H1 (cell line): ENCODE results near the gene SLC39A13. TPM values are rescaled to one million over a fixed set of nuclear protein-coding genes. Genes with fewer than 3 reads are reported as not detected.

Experiments used
- CTCF ChIA-PET: fragments of 300-600 bp; sonication (Branson Sonifier 250); formaldehyde crosslinking; loops from one replicate; lab custom pipeline; 2021; ENCODE audit not compliant: partially characterized antibody; lab: Charles Lee
- POLR2A ChIA-PET: fragments of 300-600 bp; sonication (Branson Sonifier 250); formaldehyde crosslinking; loops from one replicate; lab custom pipeline; 2021; ENCODE audit warnings: inconsistent platforms; ENCODE audit not compliant: partially characterized antibody; lab: Charles Lee
- DNase-seq, 2 experiments: peaks; one replicate each; pipeline versions ENCODE4 v3.0.0 to v3.0.0-alpha.2; 2010 to 2022; ENCODE audit warnings: low spot score in 2 of 2, low read depth in 1 of 2, mixed read lengths in 1 of 2
- FAIRE-seq: peaks from 2 replicates; lab custom pipeline; 2011; peaks lifted over from hg19 to GRCh38; lab: Jason Lieb, UNC
- H2AFZ ChIP-seq: 2 replicates; pipeline ENCODE4 v1.8.1; 2012; ENCODE audit warnings: low read length, inconsistent platforms
- H2AK5ac ChIP-seq: 2 replicates; pipeline ENCODE4 v1.6.1; 2013; ENCODE audit warnings: low read depth, low read length
- H2BK120ac ChIP-seq: replicated peaks from 2 replicates; pipeline ENCODE3; 2013; ENCODE audit warnings: low read depth, low read length, inconsistent platforms
- H2BK12ac ChIP-seq: 2 replicates; pipeline ENCODE4 v1.6.1; 2013; ENCODE audit warnings: low read depth, low read length
- H2BK15ac ChIP-seq: 2 replicates; pipeline ENCODE4 v1.6.1; 2013; ENCODE audit warnings: low read length
- H2BK20ac ChIP-seq: 2 replicates; pipeline ENCODE4 v1.6.1; 2013; ENCODE audit warnings: low read length
- H2BK5ac ChIP-seq: 2 replicates; pipeline ENCODE4 v1.6.1; 2013; ENCODE audit warnings: low read depth, low read length
- H3K14ac ChIP-seq: 2 replicates; pipeline ENCODE4 v1.6.1; 2013; ENCODE audit warnings: inconsistent platforms; ENCODE audit not compliant: insufficient read length
- H3K18ac ChIP-seq: 2 replicates; pipeline ENCODE4 v1.6.1; 2013; ENCODE audit warnings: low read length; ENCODE audit errors: extremely low read depth
- H3K23ac ChIP-seq: 2 replicates; pipeline ENCODE4 v1.6.1; 2013; ENCODE audit warnings: inconsistent platforms; ENCODE audit not compliant: insufficient read length
- H3K23me2 ChIP-seq: 2 replicates; pipeline ENCODE4 v1.6.1; 2013; ENCODE audit warnings: low read depth, low read length
- H3K27ac ChIP-seq: 2 replicates; pipeline ENCODE4 v1.6.1; 2011; ENCODE audit warnings: low read depth, low read length, inconsistent platforms
- H3K27me3 ChIP-seq, 4 experiments: replicated peaks in 1 of 4; 1 replicate in 1 of 4; 2 replicates in 3 of 4; pipeline versions ENCODE4 v1.6.1 to v1.8.1; 2011 to 2013; ENCODE audit warnings: low read length in 3 of 4, mild to moderate bottlenecking in 3 of 4, inconsistent platforms in 2 of 4, mixed read lengths in 2 of 4, moderate library complexity in 1 of 4; ENCODE audit not compliant: control insufficient read depth in 3 of 4, insufficient read depth in 3 of 4; ENCODE audit errors: extremely low read depth in 1 of 4
- H3K36me3 ChIP-seq, 4 experiments: 2 replicates each; pipeline versions ENCODE4 v1.6.1 to v1.8.1; 2011 to 2013; ENCODE audit warnings: mild to moderate bottlenecking in 4 of 4, low read length in 3 of 4, moderate library complexity in 2 of 4, control low read depth in 1 of 4, inconsistent platforms in 1 of 4; ENCODE audit not compliant: insufficient read depth in 4 of 4, control insufficient read depth in 2 of 4
- H3K4ac ChIP-seq: replicated peaks from 2 replicates; pipeline ENCODE3; 2013; ENCODE audit warnings: low read length, low read depth, mixed read lengths, inconsistent platforms; ENCODE audit not compliant: insufficient read length
- H3K4me1 ChIP-seq, 4 experiments: replicated peaks in 1 of 4; 1 replicate in 1 of 4; 2 replicates in 3 of 4; pipeline versions ENCODE4 v1.6.1 to v1.8.1; 2011 to 2013; ENCODE audit warnings: low read length in 3 of 4, inconsistent platforms in 2 of 4, mixed read lengths in 1 of 4; ENCODE audit not compliant: insufficient read depth in 4 of 4, control insufficient read depth in 3 of 4
- H3K4me2 ChIP-seq, 2 experiments: 2 replicates each; pipeline versions ENCODE4 v1.6.1 to v1.8.1; 2011 to 2013; ENCODE audit warnings: low read depth in 2 of 2, low read length in 2 of 2, control low read depth in 1 of 2, inconsistent platforms in 1 of 2, mild to moderate bottlenecking in 1 of 2; ENCODE audit not compliant: insufficient read depth in 1 of 2
- H3K4me3 ChIP-seq, 4 experiments: fragments of 200-600, 300-600 bp in 1 of 4; sonication (generic), shearing (Covaris generic), sonication (Bioruptor Twin) in 1 of 4; 2 replicates each; pipeline versions ENCODE4 v1.5.1 to v1.8.1; 2011 to 2016; ENCODE audit warnings: low read length in 4 of 4, low read depth in 3 of 4, control low read depth in 2 of 4, inconsistent platforms in 2 of 4, mild to moderate bottlenecking in 2 of 4, mixed read lengths in 1 of 4, moderate library complexity in 1 of 4; ENCODE audit not compliant: insufficient read depth in 2 of 4; ENCODE audit errors: extremely low read depth in 1 of 4
- H3K56ac ChIP-seq: replicated peaks from 2 replicates; pipeline ENCODE3; 2013; ENCODE audit warnings: low read depth, mild to moderate bottlenecking, mixed read lengths, low read length, inconsistent platforms; ENCODE audit not compliant: insufficient read length
- H3K79me1 ChIP-seq: 2 replicates; pipeline ENCODE4 v1.6.1; 2013; ENCODE audit warnings: low read depth, low read length, control low read depth
- H3K79me2 ChIP-seq, 2 experiments: 2 replicates each; pipeline versions ENCODE4 v1.6.1 to v1.8.1; 2012 to 2013; ENCODE audit warnings: low read length in 2 of 2, mild to moderate bottlenecking in 2 of 2, inconsistent platforms in 1 of 2; ENCODE audit not compliant: insufficient read depth in 2 of 2, control insufficient read depth in 1 of 2
- H3K9ac ChIP-seq, 4 experiments: replicated peaks in 1 of 4; 1 replicate in 1 of 4; 2 replicates in 3 of 4; pipeline versions ENCODE4 v1.6.1 to v1.8.1; 2011 to 2013; ENCODE audit warnings: low read depth in 3 of 4, low read length in 3 of 4, control low read depth in 2 of 4, mild to moderate bottlenecking in 2 of 4, moderate library complexity in 2 of 4, inconsistent platforms in 1 of 4; ENCODE audit errors: extremely low read depth in 1 of 4
- H3K9me3 ChIP-seq, 2 experiments: 2 replicates each; pipeline versions ENCODE4 v1.6.1 to v1.8.1; 2012 to 2013; ENCODE audit warnings: mild to moderate bottlenecking in 2 of 2, moderate library complexity in 2 of 2, control low read depth in 1 of 2, inconsistent platforms in 1 of 2, low read depth in 1 of 2, low read length in 1 of 2, mixed read lengths in 1 of 2; ENCODE audit not compliant: insufficient read depth in 2 of 2
- H4K20me1 ChIP-seq, 2 experiments: replicated peaks in 1 of 2; 2 replicates each; pipeline versions ENCODE3 to v1.8.1; 2011 to 2013; ENCODE audit warnings: inconsistent platforms in 2 of 2, low read length in 2 of 2, mild to moderate bottlenecking in 1 of 2; ENCODE audit not compliant: insufficient read depth in 2 of 2, control insufficient read depth in 1 of 2
- H4K5ac ChIP-seq: 2 replicates; pipeline ENCODE4 v1.6.1; 2013; ENCODE audit warnings: low read length, low read depth, mixed read lengths, inconsistent platforms; ENCODE audit not compliant: insufficient read length
- H4K8ac ChIP-seq: 2 replicates; pipeline ENCODE4 v1.8.0; 2013; ENCODE audit warnings: mild to moderate bottlenecking, moderate library complexity, low read length, inconsistent platforms; ENCODE audit not compliant: insufficient read depth; ENCODE audit errors: extremely low read depth
- H4K91ac ChIP-seq: replicated peaks from 2 replicates; pipeline ENCODE3; 2013; ENCODE audit warnings: low read length, mixed read lengths, inconsistent platforms; ENCODE audit not compliant: insufficient read length
- ATF3 ChIP-seq: IDR thresholded peaks from 2 replicates; pipeline ENCODE4 v1.6.1; 2011; ENCODE audit warnings: low read depth, mild to moderate bottlenecking, low read length; ENCODE audit not compliant: insufficient read depth
- CBX8 ChIP-seq: fragments of 300-800, 300-1000 bp; sonication (generic); IDR thresholded peaks from 2 replicates; pipeline ENCODE4 v1.7.1; 2016; ENCODE audit warnings: low read depth, low read length, borderline replicate concordance
- CEBPB ChIP-seq: IDR thresholded peaks from 2 replicates; pipeline ENCODE4 v1.6.1; 2012; ENCODE audit warnings: low read depth, low read length
- CTBP2 ChIP-seq: IDR thresholded peaks from 2 replicates; pipeline ENCODE4 v1.7.0; 2011; ENCODE audit warnings: borderline replicate concordance, mild to moderate bottlenecking, moderate library complexity, mixed read lengths, low read length; ENCODE audit not compliant: insufficient read depth, insufficient read length
- FOSL1 ChIP-seq: IDR thresholded peaks from 2 replicates; pipeline ENCODE4 v1.6.1; 2011; ENCODE audit warnings: mild to moderate bottlenecking, low read depth, low read length, moderate library complexity; ENCODE audit not compliant: insufficient read depth
- GABPA ChIP-seq: IDR thresholded peaks from 2 replicates; pipeline ENCODE4 v1.6.1; 2011; ENCODE audit warnings: mild to moderate bottlenecking, low read length, moderate library complexity, borderline replicate concordance; ENCODE audit not compliant: insufficient read depth
- HDAC2 ChIP-seq, 2 experiments: fragments of 300-600 bp in 1 of 2; sonication (generic) in 1 of 2; IDR thresholded peaks; 2 replicates each; pipeline ENCODE4 v1.6.1; 2011 to 2012; ENCODE audit warnings: low read depth in 2 of 2, low read length in 2 of 2, mild to moderate bottlenecking in 2 of 2, moderate library complexity in 2 of 2, borderline replicate concordance in 1 of 2, inconsistent platforms in 1 of 2
- MAFK ChIP-seq: IDR thresholded peaks from 2 replicates; pipeline ENCODE4 v1.6.1; 2012; ENCODE audit warnings: low read depth, mild to moderate bottlenecking, improper control_type of control experiment, low read length
- RXRA ChIP-seq: IDR thresholded peaks from 2 replicates; pipeline ENCODE4 v1.6.1; 2011; ENCODE audit warnings: low read depth, mild to moderate bottlenecking, low read length, moderate library complexity; ENCODE audit not compliant: insufficient read depth
- SUZ12 ChIP-seq: fragments of 200-600 bp; sonication (generic); IDR thresholded peaks from 2 replicates; pipeline ENCODE4 v1.6.1; 2012; ENCODE audit warnings: mild to moderate bottlenecking, inconsistent platforms, low read length, moderate library complexity, mixed read lengths
- TBP ChIP-seq: IDR thresholded peaks from 2 replicates; pipeline ENCODE4 v1.6.1; 2011; ENCODE audit warnings: low read depth, low read length, improper control_type of control experiment
- TEAD4 ChIP-seq: IDR thresholded peaks from 2 replicates; pipeline ENCODE4 v1.6.1; 2012; ENCODE audit warnings: low read depth, low read length, inconsistent platforms, mixed read lengths
- ZNF274 ChIP-seq: IDR thresholded peaks from 2 replicates; pipeline ENCODE4 v1.7.0; 2012; ENCODE audit warnings: low read length, borderline replicate concordance; ENCODE audit errors: extremely low read depth
- WGBS, 2 experiments: shearing (Covaris generic) in 1 of 2; methylation state at CpG; one replicate each; pipeline versions ENCODE4 v1.1.6 to v1.1.7; 2013 to 2015; ENCODE audit warnings: low lambda C conversion rate in 2 of 2, mixed read lengths in 2 of 2, inconsistent platforms in 1 of 2, low coverage in 1 of 2, missing lambda C conversion rate in 1 of 2; ENCODE audit not compliant: insufficient replicate concordance in 2 of 2, insufficient coverage in 1 of 2, insufficient read length in 1 of 2; ENCODE audit errors: extremely low coverage in 1 of 2, missing lambda C conversion rate in 1 of 2; 5-methylcytosine and 5-hydroxymethylcytosine counted together
- polyA plus RNA-seq, 7 experiments: library from polyadenylated mRNA; depleted of rRNA in 3 of 7; stranded (reverse) in 5 of 7; unstranded in 2 of 7; fragments of >200 nt in 5 of 7; fragments of 200-250 nt in 2 of 7; gene quantifications; 1 replicate in 5 of 7; 2 replicates in 1 of 7; 4 replicates in 1 of 7; pipeline versions ENCODE4 v1.2.1 to v1.2.3, GENCODE V29; 2011 to 2013; ENCODE audit warnings: missing spikeins in 2 of 7, mixed read lengths in 2 of 7
- total RNA-seq: library from RNA; stranded (reverse); fragmentation: NEBNext Ultra II Directional; extraction: Animal tissue kit (Norgen Biotek cat#: 25700); gene quantifications from 2 replicates; pipeline ENCODE4 v1.2.1, GENCODE V29; 2021

The SLC39A13 gene
- total and polyA plus RNA-seq, 2 of the 8 experiments (the other 6 are each of a cell fraction or from before 2014, with no cell fraction given), result 23.2 to 30.0 TPM

GRCh38 chr11:47440054-47440476 lies 31.7 kb downstream of the SLC39A13 start:
- no peak for DNase-seq
- Histone ChIP-seq H3K79me2 (no peaks in the 10 kb centered on the region), H3K27ac (no peak overlapping the region), H3K56ac (no peak overlapping the region), H2BK5ac (no peak overlapping the region), H4K8ac (no peak overlapping the region), H4K91ac (no peak overlapping the region), H3K4me2 (no peak overlapping the region), H3K36me3 (no peaks in the 10 kb centered on the region), H4K20me1 (no peaks in the 10 kb centered on the region), H3K79me1 (no peaks in the 10 kb centered on the region), H3K4me3 (no peak overlapping the region), H3K9ac (no peak overlapping the region), H2BK20ac (no peak overlapping the region), H2AFZ (no peak overlapping the region), H3K23ac (no peak overlapping the region), H3K14ac (no peak overlapping the region), H2BK12ac (no peak overlapping the region), H4K5ac (no peak overlapping the region), H3K18ac (no peak overlapping the region), H2AK5ac (no peak overlapping the region), H3K27me3 (no peaks in the 10 kb centered on the region), H2BK120ac (no peak overlapping the region), H3K9me3 (no peaks in the 10 kb centered on the region), H2BK15ac (no peak overlapping the region), H3K4me1 (no peaks in the 10 kb centered on the region), H3K4ac (no peak overlapping the region), H3K23me2 (no peaks in the 10 kb centered on the region)
- CTCF ChIA-PET, result interaction anchor here (0.8 to 1.5 kb wide), 3 partner anchors 13 to 66 kb away, joined by 3 to 6 read pairs (median 4); partner anchors contain the start of gene PSMC3
- no peak for FAIRE-seq
- WGBS, 2 experiments, result 91% methylated on average over 2 of the region's 2 CpGs; no CpG with 5 or more reads in 1 of the 2 experiments
- POLR2A ChIA-PET, result interaction anchor here (0.9 to 1.3 kb wide), 3 partner anchors 10 to 24 kb away, joined by 3 to 8 read pairs (median 5); partner anchors contain the start of gene PSMC3
- TF ChIP-seq CTBP2 (no peak), HDAC2 (IDR thresholded peaks at IDR 0.05; ENCODE audit: borderline replicate concordance in 1 of 2, low read depth in 2 of 2, low read length in 2 of 2) (no peak), TBP (no peak), TEAD4 (no peak), ZNF274 (no peak), CBX8 (no peak), FOSL1 (no peak), GABPA (no peak), MAFK (no peak), SUZ12 (no peak), RXRA (no peak), ATF3 (no peak), CEBPB (no peak)
